WTC11 (cell line): ENCODE data around the gene TIMM10. TPM values are rescaled to one million over a fixed set of nuclear protein-coding genes. Genes with fewer than 3 reads are reported as not detected.

ENCODE experiments used
- ATAC-seq: fragments of 200-7000 bp; cut with Tn5 transposase; 2 replicates; pipeline ENCODE4 v1.10.0; 2021; ENCODE audit warnings: mild to moderate bottlenecking, moderate library complexity
- CTCF ChIA-PET: fragments of 300-600 bp; sonication (Branson Sonifier 250); formaldehyde crosslinking; loops from one replicate; lab custom pipeline; 2021; ENCODE audit warnings: antibody characterized with exemption; lab: Charles Lee
- POLR2A ChIA-PET: fragments of 350-600 bp; sonication (Branson Sonifier 250); formaldehyde crosslinking; loops from one replicate; lab custom pipeline; 2021; ENCODE audit warnings: antibody characterized with exemption; lab: Charles Lee
- DNase-seq: peaks from one replicate; pipeline ENCODE4 v3.0.0; 2021; ENCODE audit warnings: low spot score
- H3K27ac Mint-ChIP-seq: 2 replicates; pipeline ENCODE4 v1.8.0; 2021; ENCODE audit warnings: mixed read lengths
- H3K27me3 Mint-ChIP-seq: 2 replicates; pipeline ENCODE4 v1.8.0; 2021; ENCODE audit warnings: low read depth, mild to moderate bottlenecking, moderate library complexity, mixed read lengths
- H3K36me3 Mint-ChIP-seq: 2 replicates; pipeline ENCODE4 v1.8.0; 2021; ENCODE audit warnings: mixed read lengths
- H3K4me1 Mint-ChIP-seq: 2 replicates; pipeline ENCODE4 v1.8.0; 2022; ENCODE audit warnings: mixed read lengths
- H3K4me3 Mint-ChIP-seq: 2 replicates; pipeline ENCODE4 v1.8.0; 2021; ENCODE audit warnings: mild to moderate bottlenecking, moderate library complexity, mixed read lengths
- H3K9me3 Mint-ChIP-seq: 2 replicates; pipeline ENCODE4 v1.8.0; 2021; ENCODE audit warnings: mixed read lengths
- AR ChIP-seq: fragments of 250-450 bp; sonication (Bioruptor Pico); IDR thresholded peaks from 2 replicates; pipeline ENCODE4 v1.9.0; 2021; ENCODE audit warnings: mild to moderate bottlenecking
- ELF4 ChIP-seq: sonication (generic); formaldehyde crosslinking; IDR thresholded peaks from 2 replicates; pipeline ENCODE4 v1.8.1; 2022; ENCODE audit warnings: low read depth, mild to moderate bottlenecking, moderate library complexity, missing genetic modification reagents
- ESRRA ChIP-seq: sonication (generic); formaldehyde crosslinking; IDR thresholded peaks from 2 replicates; pipeline ENCODE4 v1.8.1; 2022; ENCODE audit warnings: mild to moderate bottlenecking, missing genetic modification reagents, borderline replicate concordance
- ETV6 ChIP-seq: sonication (generic); formaldehyde crosslinking; IDR thresholded peaks from 2 replicates; pipeline ENCODE4 v1.8.1; 2022; ENCODE audit warnings: mild to moderate bottlenecking, missing genetic modification reagents
- FOXJ3 ChIP-seq: sonication (generic); formaldehyde crosslinking; IDR thresholded peaks from 2 replicates; pipeline ENCODE4 v1.9.0; 2021; ENCODE audit warnings: missing genetic modification reagents, mild to moderate bottlenecking, borderline replicate concordance
- HMGA2 ChIP-seq: fragments of 250-450 bp; sonication (Bioruptor Pico); IDR thresholded peaks from 2 replicates; pipeline ENCODE4 v1.4.0; 2021; ENCODE audit warnings: mild to moderate bottlenecking, moderate library complexity
- JAZF1 ChIP-seq: fragments of 250-450 bp; sonication (Bioruptor Pico); IDR thresholded peaks from 2 replicates; pipeline ENCODE4 v1.9.0; 2021; ENCODE audit warnings: moderate library complexity, mild to moderate bottlenecking, inconsistent platforms
- NR2C2 ChIP-seq: sonication (generic); formaldehyde crosslinking; IDR thresholded peaks from 2 replicates; pipeline ENCODE4 v1.8.0; 2022; ENCODE audit warnings: mild to moderate bottlenecking, missing genetic modification reagents
- OVOL2 ChIP-seq: fragments of 250-450 bp; sonication (Bioruptor Pico); IDR thresholded peaks from 2 replicates; pipeline ENCODE4 v1.9.0; 2021; ENCODE audit warnings: mild to moderate bottlenecking, borderline replicate concordance
- PRRX2 ChIP-seq: fragments of 250-450 bp; sonication (Bioruptor Pico); IDR thresholded peaks from 2 replicates; pipeline ENCODE4 v1.8.0; 2021; ENCODE audit warnings: mild to moderate bottlenecking
- SP1 ChIP-seq: sonication (generic); formaldehyde crosslinking; conservative IDR thresholded peaks from 2 replicates; pipeline ENCODE4 v1.8.1; 2022; ENCODE audit warnings: missing genetic modification reagents
- TCF7 ChIP-seq: sonication (generic); formaldehyde crosslinking; IDR thresholded peaks from 2 replicates; pipeline ENCODE4 v1.8.0; 2022; ENCODE audit warnings: mild to moderate bottlenecking, low read depth, missing genetic modification reagents, moderate library complexity
- TEAD1 ChIP-seq: sonication (generic); formaldehyde crosslinking; IDR thresholded peaks from 2 replicates; pipeline ENCODE4 v1.8.0; 2022; ENCODE audit warnings: mild to moderate bottlenecking, missing genetic modification reagents
- ZNF219 ChIP-seq: sonication (generic); formaldehyde crosslinking; IDR thresholded peaks from 2 replicates; pipeline ENCODE4 v1.8.0; 2023; ENCODE audit warnings: missing genetic modification reagents, mild to moderate bottlenecking, borderline replicate concordance
- ZNF532 ChIP-seq: fragments of 250-450 bp; sonication (Bioruptor Pico); IDR thresholded peaks from 2 replicates; pipeline ENCODE4 v1.9.0; 2021; ENCODE audit warnings: mild to moderate bottlenecking, borderline replicate concordance
- total RNA-seq: library from RNA; stranded (reverse); gene quantifications from 3 replicates; pipeline ENCODE4 v1.2.3, GENCODE V29; 2021
- TF ChIP-seq, protein P1 (sequence below): fragments of 250-450 bp; sonication (Bioruptor Pico); IDR thresholded peaks from 2 replicates; pipeline ENCODE4 v1.9.0; 2021; ENCODE audit warnings: mild to moderate bottlenecking

The TIMM10 gene
- total RNA-seq, 1 experiment from 2014 or later, result 92.8 TPM

DNA sequence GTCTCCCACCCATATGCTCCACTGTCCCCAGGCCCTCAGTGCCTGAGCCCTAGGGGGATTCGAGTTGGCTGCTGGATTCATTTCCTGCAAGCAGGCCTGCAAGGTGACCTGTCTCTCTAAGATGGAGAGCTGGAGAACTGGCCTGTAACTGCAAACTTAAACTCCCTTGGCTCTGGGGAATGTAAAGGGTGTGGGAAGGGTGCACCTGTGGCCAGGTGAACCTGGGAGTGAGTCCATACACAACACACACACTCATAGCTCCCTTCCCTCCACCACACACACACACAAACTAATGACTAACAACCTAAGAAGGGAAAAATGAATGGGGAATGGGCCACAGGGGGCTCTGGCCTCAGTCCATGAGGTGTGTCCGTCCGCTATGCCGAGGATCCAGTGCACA is 21.4 kb upstream of the TIMM10 start (continued):
- TF ChIP-seq TCF7 (CRISPR knock-in tag) (no peak), TEAD1 (CRISPR knock-in tag) (no peak), NR2C2 (CRISPR knock-in tag) (no peak), OVOL2 (CRISPR knock-in tag) (no peak), AR (CRISPR knock-in tag) (no peak), PRRX2 (no peak), ZNF219 (no peak)

DNA sequence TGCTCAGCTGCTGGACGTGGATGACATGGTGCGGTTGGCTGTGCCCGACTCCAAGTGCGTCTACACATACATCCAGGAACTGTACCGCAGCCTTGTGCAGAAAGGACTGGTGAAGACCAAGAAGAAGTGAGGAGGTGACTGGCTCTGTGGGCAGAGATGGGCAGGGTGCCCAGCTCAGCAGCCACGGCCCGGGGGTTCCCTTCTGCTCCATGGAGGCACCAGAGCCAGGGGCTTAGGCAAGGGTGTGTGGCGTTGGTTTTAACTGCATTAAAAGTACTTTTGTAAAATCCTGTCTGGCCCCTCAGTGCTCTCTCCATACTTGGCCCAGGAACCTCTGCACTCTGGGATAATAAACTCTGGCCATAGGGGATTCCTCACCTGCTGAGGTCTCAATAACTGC is 19.4 kb upstream of the TIMM10 start:
- TF ChIP-seq ZNF532 (CRISPR knock-in tag) (no peak), JAZF1 (no peak)
- H3K36me3 Mint-ChIP-seq, result peaks cover 23% of the 10 kb centered on the region
- POLR2A ChIA-PET, result no interaction called here
- H3K4me1 Mint-ChIP-seq, result peaks cover 3% of the 10 kb centered on the region
- no peaks in the 10 kb centered on the region for H3K27me3 Mint-ChIP-seq
- H3K4me3 Mint-ChIP-seq, result no peak overlapping the region
- DNase-seq, result no peak
- CTCF ChIA-PET, result interaction anchor here (0.8 to 0.9 kb wide), 2 partner anchors 57 to 94 kb away, joined by 3 to 4 read pairs; no protein-coding TSS in a partner anchor
- no peak for ATAC-seq
- no peak overlapping the region for H3K27ac Mint-ChIP-seq
- no peaks in the 10 kb centered on the region for H3K9me3 Mint-ChIP-seq

- Mint-ChIP-seq H3K27me3 (no peaks in the 10 kb centered on the region; the same call in 1 of the 2 replicates), H3K9me3 (no peaks in the 10 kb centered on the region), H3K4me3 (no peak overlapping the region), H3K36me3 (peaks cover 14% of the 10 kb centered on the region), H3K4me1 (peaks cover 14% of the 10 kb centered on the region), H3K27ac (no peak overlapping the region)
- POLR2A ChIA-PET, result interaction anchor here (1.3 to 1.7 kb wide), 2 partner anchors 20 to 34 kb away, joined by 4 to 5 read pairs; partner anchors contain the start of gene UBE2L6
- ATAC-seq, result no peak
- TF ChIP-seq FOXJ3 (CRISPR knock-in tag) (no peak), HMGA2 (CRISPR knock-in tag) (no peak), ESRRA (no peak), SP1 (no peak), ETV6 (CRISPR knock-in tag) (no peak), NR2C2 (CRISPR knock-in tag) (no peak), ELF4 (no peak)
- TF ChIP-seq, protein P1, sequence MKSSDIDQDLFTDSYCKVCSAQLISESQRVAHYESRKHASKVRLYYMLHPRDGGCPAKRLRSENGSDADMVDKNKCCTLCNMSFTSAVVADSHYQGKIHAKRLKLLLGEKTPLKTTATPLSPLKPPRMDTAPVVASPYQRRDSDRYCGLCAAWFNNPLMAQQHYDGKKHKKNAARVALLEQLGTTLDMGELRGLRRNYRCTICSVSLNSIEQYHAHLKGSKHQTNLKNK (CRISPR knock-in tag), result no peak
- CTCF ChIA-PET, result interaction anchor here (0.6 to 1.8 kb wide), 14 partner anchors 8 to 202 kb away, joined by 3 to 12 read pairs (median 4); partner anchors contain the start of gene UBE2L6
- no peak for DNase-seq
Measured at GRCh38 chr11:57547854-57548377, 17.4 kb upstream of the TIMM10 start.
